Endothelial cell of umbilical vein (primary cell): ENCODE measurements around the gene ZBTB20.

Experiments
- CTCF ChIP-seq, 2 donors: IDR thresholded peaks; 1 replicate in 1 of 2; 2 replicates in 1 of 2; pipeline ENCODE4 v1.5.1; 2011; ENCODE audit warnings: low read length in 2 of 2, mild to moderate bottlenecking in 2 of 2, moderate library complexity in 2 of 2, control low read depth in 1 of 2, inconsistent platforms in 1 of 2, low read depth in 1 of 2; ENCODE audit not compliant: insufficient read depth in 1 of 2; ENCODE audit errors: extremely low read depth in 1 of 2
- EZH2 ChIP-seq: IDR thresholded peaks from 2 replicates; pipeline ENCODE4 v1.6.1; 2012; ENCODE audit warnings: borderline replicate concordance, low read depth, mild to moderate bottlenecking, moderate library complexity, low read length, inconsistent platforms; ENCODE audit not compliant: severe bottlenecking
- GATA2 ChIP-seq: IDR thresholded peaks from 2 replicates; pipeline ENCODE4 v1.7.0; 2011; ENCODE audit warnings: low read depth, mild to moderate bottlenecking, moderate library complexity, mixed read lengths, low read length; ENCODE audit not compliant: insufficient read length, insufficient read depth
- JUN ChIP-seq: IDR thresholded peaks from 2 replicates; pipeline ENCODE4 v1.6.1; 2011; ENCODE audit warnings: borderline replicate concordance, low read depth; ENCODE audit not compliant: insufficient read length, insufficient read depth
- MYC ChIP-seq: IDR thresholded peaks from one replicate; pipeline ENCODE4 v1.6.1; 2011; ENCODE audit warnings: mild to moderate bottlenecking, low read depth, low read length
- POLR2A ChIP-seq: IDR thresholded peaks from 2 replicates; pipeline ENCODE4 v1.6.1; 2012; ENCODE audit warnings: low read depth, mild to moderate bottlenecking, control low read depth, low read length
- POLR2AphosphoS5 ChIP-seq: IDR thresholded peaks from 2 replicates; pipeline ENCODE4 v1.6.1; 2012; ENCODE audit warnings: low read depth, mild to moderate bottlenecking, control low read depth, low read length, moderate library complexity; ENCODE audit not compliant: insufficient read depth

GRCh38 chr3:114452256-114452655, 694.8 kb downstream of the ZBTB20 start:
- TF ChIP-seq EZH2, result no peak
- no peak for TF ChIP-seq POLR2A
- TF ChIP-seq CTCF (IDR thresholded peaks at IDR 0.05; ENCODE audit: extremely low read depth in 1 of 2, insufficient read depth in 1 of 2, low read depth in 1 of 2, low read length in 2 of 2), result no peak
- TF ChIP-seq JUN, result no peak
- no peak for TF ChIP-seq POLR2AphosphoS5
- no peak for TF ChIP-seq MYC
- no peak for TF ChIP-seq GATA2
